Peyer's patch (tissue), 4 donors: ENCODE measurements around the gene TMEM175.

Source experiments
- POLR2A ChIP-seq, 2 donors: fragments of 450-650 bp; IDR thresholded peaks; one replicate each; pipeline ENCODE4 v1.5.1; 2017; ENCODE audit warnings: antibody characterized with exemption in 2 of 2, mild to moderate bottlenecking in 2 of 2, moderate library complexity in 2 of 2
- TF ChIP-seq, protein P1 (sequence below), 6 experiments: fragments of 450-650 bp in 4 of 6; fragments of 200-600 bp in 2 of 6; sonication (generic) in 1 of 6; IDR thresholded peaks; one replicate each; pipeline ENCODE4 v1.5.1; 2017 to 2019; ENCODE audit warnings: antibody characterized with exemption in 6 of 6, mild to moderate bottlenecking in 3 of 6, moderate library complexity in 1 of 6

DNA sequence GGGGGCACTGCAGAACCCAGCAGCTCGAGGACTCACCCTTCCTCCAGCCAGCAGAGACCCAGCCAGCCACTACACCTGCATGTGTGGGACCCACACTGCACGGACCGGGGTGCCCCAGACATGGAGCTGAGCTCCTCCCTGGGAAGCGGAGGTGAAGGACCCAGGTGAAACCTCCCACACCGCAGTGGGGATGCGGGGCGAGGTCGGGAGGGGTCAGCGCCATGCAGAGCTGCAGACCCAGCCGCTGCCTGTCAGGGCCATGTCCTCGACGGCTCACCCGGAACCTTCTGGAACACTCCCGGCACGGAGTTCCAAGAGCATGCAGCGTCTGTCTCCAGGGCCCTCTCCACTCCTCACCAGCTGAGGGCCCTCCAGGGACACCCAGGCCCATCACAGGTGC is 42.7 kb upstream of the TMEM175 start:
- TF ChIP-seq, protein P1, sequence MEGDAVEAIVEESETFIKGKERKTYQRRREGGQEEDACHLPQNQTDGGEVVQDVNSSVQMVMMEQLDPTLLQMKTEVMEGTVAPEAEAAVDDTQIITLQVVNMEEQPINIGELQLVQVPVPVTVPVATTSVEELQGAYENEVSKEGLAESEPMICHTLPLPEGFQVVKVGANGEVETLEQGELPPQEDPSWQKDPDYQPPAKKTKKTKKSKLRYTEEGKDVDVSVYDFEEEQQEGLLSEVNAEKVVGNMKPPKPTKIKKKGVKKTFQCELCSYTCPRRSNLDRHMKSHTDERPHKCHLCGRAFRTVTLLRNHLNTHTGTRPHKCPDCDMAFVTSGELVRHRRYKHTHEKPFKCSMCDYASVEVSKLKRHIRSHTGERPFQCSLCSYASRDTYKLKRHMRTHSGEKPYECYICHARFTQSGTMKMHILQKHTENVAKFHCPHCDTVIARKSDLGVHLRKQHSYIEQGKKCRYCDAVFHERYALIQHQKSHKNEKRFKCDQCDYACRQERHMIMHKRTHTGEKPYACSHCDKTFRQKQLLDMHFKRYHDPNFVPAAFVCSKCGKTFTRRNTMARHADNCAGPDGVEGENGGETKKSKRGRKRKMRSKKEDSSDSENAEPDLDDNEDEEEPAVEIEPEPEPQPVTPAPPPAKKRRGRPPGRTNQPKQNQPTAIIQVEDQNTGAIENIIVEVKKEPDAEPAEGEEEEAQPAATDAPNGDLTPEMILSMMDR (IDR thresholded peaks at IDR 0.05): no peak
- TF ChIP-seq POLR2A (IDR thresholded peaks at IDR 0.05): no peak
